ENCODE measurements around the gene SORCS2.
"Not testable (repeated sequence)": the region's sequence is repeated elsewhere in the genome, so short reads cannot be mapped to it uniquely, and the experiment has no call there.

Gene SORCS2

DNA sequence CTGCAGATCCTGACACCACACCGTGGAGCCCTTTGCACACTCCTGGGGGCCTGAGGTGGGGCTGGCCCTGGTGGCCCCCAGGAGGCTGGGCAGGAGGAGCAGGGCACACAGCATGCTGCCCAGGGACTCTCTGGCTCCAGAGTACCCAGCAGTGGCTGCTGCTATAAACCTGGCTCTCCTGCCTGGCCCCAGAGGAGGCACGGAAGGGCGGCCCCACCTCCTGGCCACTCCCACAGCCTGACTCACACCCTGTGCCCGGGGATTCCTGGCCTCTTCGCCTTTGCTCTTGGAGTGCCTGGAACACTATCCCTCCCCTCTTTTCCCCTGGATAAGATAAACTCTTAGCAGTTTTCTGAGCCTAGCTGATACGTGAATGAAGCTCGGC, 242.4 kb downstream of the SORCS2 start, which contains the start of gene PSAPL1:
TSS of gene PSAPL1 (minus strand) at position 165 of the 385 bp plus-strand sequence. CDS start at position 114, 51 bp downstream.
- no peak within 1 kb of the TSS for H3K9ac ChIP-seq (ENCODE audit: low read depth, low read length)
- peaks cover 21% of the 10 kb centered on the region; the same call in 1 of the 2 replicates for H3K4me1 ChIP-seq (ENCODE audit: insufficient read depth, low read length)

DNA sequence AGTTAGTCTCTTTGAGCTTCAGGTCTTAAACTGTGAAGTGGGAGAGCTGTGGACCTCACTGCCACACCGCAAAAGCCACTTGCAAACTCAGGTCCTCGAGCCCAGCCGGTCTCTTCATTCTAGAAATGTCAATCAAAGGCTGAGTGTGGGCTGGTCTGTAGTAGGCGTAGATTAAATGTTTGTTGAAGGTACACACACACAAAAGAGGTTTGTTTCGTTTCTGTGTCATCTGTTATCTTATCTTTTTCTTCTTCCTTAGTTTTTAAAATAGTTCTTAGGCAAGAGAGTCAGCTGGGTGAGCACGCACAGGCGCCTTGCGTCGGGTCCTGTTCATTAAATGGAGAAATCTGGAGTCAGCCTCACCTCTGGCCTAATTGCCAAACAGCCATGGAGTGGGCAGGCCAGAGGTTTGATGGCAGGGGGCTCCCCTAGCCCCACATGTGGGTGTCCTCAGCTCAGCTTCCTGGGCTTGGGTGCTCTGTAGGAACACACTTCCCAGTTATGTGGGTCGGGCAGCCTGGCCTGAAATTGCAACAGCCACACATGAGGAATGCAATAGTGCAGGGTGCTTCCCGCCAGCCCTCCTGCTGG, 243.2 kb downstream of the SORCS2 start:
- no peak overlapping the region for H3K9ac ChIP-seq (ENCODE audit: low read depth, low read length)
- H3K4me1 ChIP-seq (ENCODE audit: insufficient read depth, low read length): peaks cover 14% of the 10 kb centered on the region; the same call in 1 of the 2 replicates
- no peaks in the 10 kb centered on the region; the same call in 1 of the 2 replicates for H3K9me3 ChIP-seq (ENCODE audit: control insufficient read depth, insufficient read depth, low read length)
- no peaks in the 10 kb centered on the region for H3K36me3 ChIP-seq (ENCODE audit: insufficient read depth, low read length)

More for the DNA sequence above, 242.4 kb downstream of the SORCS2 start, which contains the start of gene PSAPL1:
- H3K36me3 ChIP-seq (ENCODE audit: insufficient read depth, low read length): no peaks in the 10 kb centered on the region
- no peaks in the 10 kb centered on the region; the same call in 1 of the 2 replicates for H3K9me3 ChIP-seq (ENCODE audit: control insufficient read depth, insufficient read depth, low read length)

DNA sequence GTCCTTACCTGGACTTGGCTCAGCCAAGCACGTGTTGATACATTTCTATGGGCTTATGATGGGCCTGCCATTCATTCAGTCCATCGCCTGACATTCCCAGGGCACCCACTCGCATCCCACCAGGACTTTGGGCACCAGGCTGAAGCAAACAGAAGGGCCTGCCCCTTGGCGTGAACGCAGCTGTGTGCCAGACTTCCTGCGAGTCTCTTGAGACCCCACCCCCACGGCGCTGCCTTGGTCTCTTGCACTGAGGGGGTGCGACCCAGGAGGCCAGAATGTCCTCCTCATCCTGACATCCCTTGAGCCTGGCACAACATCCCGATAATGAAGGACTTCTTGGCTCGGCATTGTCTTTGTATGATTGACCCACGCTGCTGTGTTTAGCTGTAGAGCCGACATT, 243.9 kb downstream of the SORCS2 start:
- Histone ChIP-seq H3K9me3 (ENCODE audit: control insufficient read depth, insufficient read depth, low read length) (no peaks in the 10 kb centered on the region; the same call in 1 of the 2 replicates), H3K36me3 (ENCODE audit: insufficient read depth, low read length) (no peaks in the 10 kb centered on the region), H3K4me1 (ENCODE audit: insufficient read depth, low read length) (peaks cover 11% of the 10 kb centered on the region; the same call in 1 of the 2 replicates), H3K9ac (ENCODE audit: low read depth, low read length) (no peak overlapping the region)

DNA sequence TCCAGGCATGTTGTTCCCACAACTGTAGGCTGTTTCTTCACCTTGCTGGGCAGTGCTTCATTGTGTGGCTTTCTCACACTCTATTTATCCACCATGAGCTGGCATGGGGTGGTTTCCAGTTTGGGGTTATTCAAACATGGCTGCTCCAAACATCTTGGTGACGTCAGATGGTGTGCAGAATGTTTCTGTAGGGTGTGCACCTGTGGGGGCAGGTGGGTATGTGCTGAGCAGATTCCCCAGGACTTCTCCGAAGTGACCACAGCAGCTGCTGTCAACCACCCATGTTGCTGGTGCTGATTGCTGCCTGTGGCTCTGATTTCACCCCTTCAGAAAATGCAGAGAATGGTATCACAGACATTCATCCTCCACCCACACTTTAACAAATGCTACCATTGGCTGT, 247.4 kb downstream of the SORCS2 start:
- H3K36me3 ChIP-seq (ENCODE audit: insufficient read depth, low read length): no peaks in the 10 kb centered on the region

DNA sequence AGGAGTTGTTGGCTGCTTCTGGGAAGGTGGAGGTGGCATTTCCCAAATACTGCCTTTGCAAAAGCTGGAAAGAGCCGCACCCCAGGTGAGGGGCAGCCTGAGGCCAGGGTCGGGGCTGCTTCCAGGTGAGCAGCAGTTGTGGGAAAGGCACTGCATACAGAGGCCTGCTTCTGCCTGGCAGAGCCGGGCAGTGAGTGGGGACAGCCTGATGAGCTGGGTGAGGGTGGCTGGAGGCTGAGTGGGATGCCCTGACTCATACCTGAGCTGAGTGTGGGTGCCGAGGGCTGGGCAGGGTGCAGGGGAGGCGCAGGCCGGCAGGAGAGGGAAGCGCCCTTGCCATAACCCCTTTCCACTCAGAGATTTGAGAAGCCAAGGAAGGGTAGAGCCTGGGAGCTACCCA, 248.9 kb downstream of the SORCS2 start:
- H3K9ac ChIP-seq (ENCODE audit: low read depth, low read length): no peak overlapping the region
- peaks cover 3% of the 10 kb centered on the region; the same call in 1 of the 2 replicates for H3K4me1 ChIP-seq (ENCODE audit: insufficient read depth, low read length)
- no peaks in the 10 kb centered on the region for H3K36me3 ChIP-seq (ENCODE audit: insufficient read depth, low read length)
- H3K9me3 ChIP-seq (ENCODE audit: control insufficient read depth, insufficient read depth, low read length): no peaks in the 10 kb centered on the region; the same call in 1 of the 2 replicates

More for the DNA sequence above, 247.4 kb downstream of the SORCS2 start:
- no peaks in the 10 kb centered on the region; the same call in 1 of the 2 replicates for H3K9me3 ChIP-seq (ENCODE audit: control insufficient read depth, insufficient read depth, low read length)
- H3K9ac ChIP-seq (ENCODE audit: low read depth, low read length): no peak overlapping the region
- H3K4me1 ChIP-seq (ENCODE audit: insufficient read depth, low read length): peaks cover 8% of the 10 kb centered on the region; the same call in 1 of the 2 replicates

DNA sequence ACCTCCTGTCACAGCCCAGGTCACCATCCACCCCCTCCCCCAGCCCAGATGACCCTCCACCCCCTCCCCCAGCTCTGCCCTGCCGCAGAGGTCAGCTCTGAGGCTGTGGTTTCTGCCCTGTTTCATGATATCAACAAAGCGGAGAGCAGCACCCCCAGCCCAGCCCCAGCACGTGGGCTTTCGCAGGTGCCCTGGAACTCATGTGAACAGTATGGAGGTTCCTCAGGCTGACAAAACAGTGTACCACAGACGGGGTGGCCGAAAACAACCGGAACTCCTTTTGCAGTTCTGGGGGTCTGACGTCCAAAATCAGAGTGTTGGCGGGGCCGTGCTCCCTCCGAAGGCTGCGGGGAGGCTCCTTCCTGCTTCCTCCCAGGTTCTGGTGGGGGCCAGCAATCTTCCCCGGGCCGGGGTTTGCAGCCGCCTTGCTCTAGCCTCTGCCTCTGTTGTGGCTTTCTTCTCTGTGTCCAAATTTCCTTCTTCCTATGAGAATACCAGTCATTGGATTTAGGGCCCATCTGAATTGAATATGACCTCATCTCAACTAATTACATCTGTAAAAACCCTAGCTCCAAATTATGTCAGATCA, 250.3 kb downstream of the SORCS2 start:
- no peaks in the 10 kb centered on the region for H3K36me3 ChIP-seq (ENCODE audit: insufficient read depth, low read length)
- no peaks in the 10 kb centered on the region; the same call in 1 of the 2 replicates for H3K9me3 ChIP-seq (ENCODE audit: control insufficient read depth, insufficient read depth, low read length)
- no peak overlapping the region for H3K9ac ChIP-seq (ENCODE audit: low read depth, low read length)
- peaks cover 3% of the 10 kb centered on the region; the same call in 1 of the 2 replicates for H3K4me1 ChIP-seq (ENCODE audit: insufficient read depth, low read length)

DNA sequence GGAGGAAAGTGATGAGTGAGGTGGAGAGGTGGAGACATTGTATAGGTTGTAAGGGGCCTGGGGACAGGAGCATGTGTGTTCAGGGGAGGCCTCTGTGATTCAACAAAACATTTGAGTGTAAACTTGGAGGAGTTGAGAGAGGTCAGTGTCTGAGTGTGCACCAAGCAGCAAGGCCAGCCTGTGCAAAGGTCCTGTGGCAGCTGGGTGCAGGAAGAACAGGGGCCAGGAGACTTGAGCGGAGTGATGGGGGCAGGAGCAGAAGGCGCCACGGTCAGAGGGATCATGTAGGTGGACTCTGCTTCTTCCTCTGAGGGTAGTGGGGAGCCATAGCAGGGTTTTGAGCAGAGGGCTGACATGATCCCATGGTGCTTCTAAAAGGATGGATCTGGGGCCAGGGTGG, 252.0 kb downstream of the SORCS2 start:
- Histone ChIP-seq H3K9ac (ENCODE audit: low read depth, low read length) (no peak overlapping the region), H3K4me1 (ENCODE audit: insufficient read depth, low read length) (peaks cover 3% of the 10 kb centered on the region; the same call in 1 of the 2 replicates), H3K9me3 (ENCODE audit: control insufficient read depth, insufficient read depth, low read length) (no peaks in the 10 kb centered on the region), H3K36me3 (ENCODE audit: insufficient read depth, low read length) (no peaks in the 10 kb centered on the region)

DNA sequence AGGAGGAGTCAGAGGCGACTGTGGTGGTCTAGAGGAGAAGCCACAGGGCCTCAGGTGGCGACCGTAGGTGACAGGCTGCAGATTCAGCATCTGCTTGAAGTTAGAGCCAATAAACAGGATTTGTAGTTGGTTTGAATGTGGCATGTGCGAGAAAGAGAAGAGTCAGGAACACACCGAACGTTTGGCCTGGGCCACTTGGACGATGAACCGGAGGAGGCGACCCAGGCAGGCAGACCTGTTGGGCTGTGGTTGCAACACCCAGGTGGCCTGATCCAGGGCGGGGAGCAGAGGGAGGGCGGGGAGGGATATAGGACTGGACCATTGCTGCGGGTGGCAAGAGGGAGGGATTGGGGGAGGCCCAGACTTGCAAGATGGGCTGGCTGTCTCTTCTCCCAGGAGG, 252.4 kb downstream of the SORCS2 start:
- Histone ChIP-seq H3K36me3 (ENCODE audit: insufficient read depth, low read length) (no peaks in the 10 kb centered on the region), H3K4me1 (ENCODE audit: insufficient read depth, low read length) (peaks cover 3% of the 10 kb centered on the region; the same call in 1 of the 2 replicates), H3K9ac (ENCODE audit: low read depth, low read length) (no peak overlapping the region), H3K9me3 (ENCODE audit: control insufficient read depth, insufficient read depth, low read length) (no peaks in the 10 kb centered on the region)

DNA sequence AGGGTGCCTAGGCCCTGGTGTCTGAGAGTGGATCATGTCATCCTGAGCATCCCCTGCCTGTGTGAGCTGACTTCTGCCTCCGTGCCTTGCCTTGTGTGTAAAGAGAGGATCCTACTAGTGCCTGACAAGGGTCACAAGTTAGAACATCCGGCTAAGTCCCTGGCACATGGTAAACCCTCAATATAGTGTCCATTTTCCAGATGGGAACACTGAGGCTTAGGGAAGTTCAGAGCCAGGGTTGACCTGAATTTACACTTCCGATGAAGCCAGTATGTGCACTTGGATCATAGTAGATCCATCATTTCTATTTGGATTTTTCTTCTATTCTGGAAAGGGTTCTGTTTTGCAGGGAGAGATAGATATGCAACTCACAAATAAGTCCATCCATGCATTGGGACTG, 254.9 kb downstream of the SORCS2 start:
- no peaks in the 10 kb centered on the region for H3K9me3 ChIP-seq (ENCODE audit: control insufficient read depth, insufficient read depth, low read length)
- no peaks in the 10 kb centered on the region for H3K36me3 ChIP-seq (ENCODE audit: insufficient read depth, low read length)
- no peak overlapping the region for H3K9ac ChIP-seq (ENCODE audit: low read depth, low read length)
- H3K4me1 ChIP-seq (ENCODE audit: insufficient read depth, low read length): peaks cover 3% of the 10 kb centered on the region; the same call in 1 of the 2 replicates

DNA sequence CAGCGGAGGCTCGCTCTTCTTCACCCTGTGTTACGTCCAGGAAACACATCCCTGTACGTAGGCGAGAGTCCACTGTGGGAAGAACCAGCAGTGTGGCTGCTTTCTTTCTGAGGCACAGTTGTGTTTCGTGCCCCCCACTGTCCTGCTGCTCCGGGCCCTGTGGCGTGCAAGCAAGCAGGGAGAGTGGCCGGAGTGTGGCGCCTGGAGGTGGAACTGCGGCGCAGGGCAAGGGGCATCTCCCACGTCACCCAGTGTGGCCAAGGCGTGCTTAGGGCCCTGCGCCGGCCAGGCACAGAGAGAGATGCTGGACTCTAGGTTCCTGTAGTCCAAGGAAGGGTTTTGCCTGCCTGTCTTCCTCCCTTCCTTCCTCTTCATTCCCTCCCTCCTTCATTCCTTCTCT, 255.7 kb downstream of the SORCS2 start:
- H3K4me1 ChIP-seq (ENCODE audit: insufficient read depth, low read length): peaks cover 3% of the 10 kb centered on the region; the same call in 1 of the 2 replicates
- H3K36me3 ChIP-seq (ENCODE audit: insufficient read depth, low read length): no peaks in the 10 kb centered on the region
- no peak overlapping the region for H3K9ac ChIP-seq (ENCODE audit: low read depth, low read length)

DNA sequence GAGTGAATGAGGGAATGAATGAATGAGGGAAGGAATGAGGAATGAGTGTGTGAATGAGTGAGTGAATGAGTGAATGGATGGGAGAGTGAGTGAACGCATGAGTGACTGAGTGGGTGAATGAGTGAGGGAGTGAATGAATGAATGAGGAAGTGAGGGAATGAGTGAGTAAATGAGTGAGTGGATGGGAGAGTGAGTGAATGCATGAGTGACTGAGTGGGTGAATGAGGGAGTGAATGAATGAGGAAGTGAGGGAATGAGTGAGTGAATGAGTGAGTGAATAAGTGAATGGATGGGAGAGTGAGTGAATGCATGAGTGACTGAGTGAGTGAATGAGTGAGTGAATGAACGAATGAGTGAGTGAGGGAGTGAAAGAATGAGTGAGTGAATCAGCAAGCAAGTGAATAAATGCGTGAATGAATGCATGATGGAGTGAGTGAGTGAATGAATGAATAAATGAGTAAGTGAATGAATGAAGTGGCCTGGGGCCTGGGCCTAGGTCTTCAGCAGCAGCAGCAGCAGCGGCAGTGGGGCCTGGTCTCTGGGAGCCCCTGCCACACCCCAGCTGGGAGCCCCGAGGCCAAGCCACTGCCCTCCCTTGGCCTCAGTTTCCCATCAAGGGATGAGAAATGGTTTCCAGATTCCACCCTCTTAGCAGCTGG, 258.6 kb downstream of the SORCS2 start:
- no peaks in the 10 kb centered on the region for H3K4me1 ChIP-seq (ENCODE audit: insufficient read depth, low read length)
- H3K9me3 ChIP-seq (ENCODE audit: control insufficient read depth, insufficient read depth, low read length): no peaks in the 10 kb centered on the region
- no peaks in the 10 kb centered on the region for H3K36me3 ChIP-seq (ENCODE audit: insufficient read depth, low read length)

More for the DNA sequence above, 255.7 kb downstream of the SORCS2 start:
- no peaks in the 10 kb centered on the region for H3K9me3 ChIP-seq (ENCODE audit: control insufficient read depth, insufficient read depth, low read length)

DNA sequence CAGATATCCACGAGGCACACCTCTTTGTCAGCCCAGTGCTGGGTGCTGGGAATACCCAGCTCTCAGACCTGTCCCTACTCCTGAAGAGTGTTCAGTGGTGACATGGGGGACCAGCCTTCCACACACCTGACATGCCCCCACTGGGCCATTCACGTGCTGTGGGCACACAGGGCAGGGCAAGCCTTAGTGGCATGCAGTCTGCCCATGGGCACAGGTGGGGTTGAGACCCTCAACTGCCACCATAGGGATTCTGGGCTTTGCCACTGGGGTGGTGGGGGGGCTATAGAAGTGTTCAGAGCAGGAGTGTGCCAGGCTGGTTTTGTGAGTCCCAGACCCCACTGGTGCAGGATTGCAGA, 259.1 kb downstream of the SORCS2 start:
- H3K4me1 ChIP-seq (ENCODE audit: insufficient read depth, low read length): no peaks in the 10 kb centered on the region
- no peaks in the 10 kb centered on the region for H3K36me3 ChIP-seq (ENCODE audit: insufficient read depth, low read length)
- H3K9me3 ChIP-seq (ENCODE audit: control insufficient read depth, insufficient read depth, low read length): no peaks in the 10 kb centered on the region
- no peak overlapping the region for H3K9ac ChIP-seq (ENCODE audit: low read depth, low read length)

More for the DNA sequence above, 258.6 kb downstream of the SORCS2 start:
- no peak overlapping the region for H3K9ac ChIP-seq (ENCODE audit: low read depth, low read length)

DNA sequence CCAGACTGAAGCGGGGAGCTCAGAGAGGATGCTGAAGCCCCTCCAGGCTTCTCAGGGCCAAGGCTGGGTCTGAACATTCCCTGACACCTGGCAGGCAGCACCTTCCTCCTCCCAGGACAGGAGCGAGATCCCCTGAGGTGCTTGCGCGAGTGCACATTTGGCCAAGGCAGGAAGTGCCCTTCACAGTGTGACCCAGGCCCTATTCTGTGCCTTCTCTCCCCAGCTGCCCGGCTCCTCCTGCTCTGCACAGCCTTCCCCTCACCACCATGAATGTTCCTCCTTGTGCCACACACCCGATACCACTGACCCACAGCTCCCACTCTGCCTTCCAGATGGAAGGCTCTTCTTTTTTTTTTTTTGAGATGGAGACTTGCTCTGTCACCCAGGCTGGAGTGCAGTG, 259.5 kb downstream of the SORCS2 start:
- Histone ChIP-seq H3K4me1 (ENCODE audit: insufficient read depth, low read length) (no peaks in the 10 kb centered on the region), H3K9me3 (ENCODE audit: control insufficient read depth, insufficient read depth, low read length) (no peaks in the 10 kb centered on the region), H3K9ac (ENCODE audit: low read depth, low read length) (no peak overlapping the region), H3K36me3 (ENCODE audit: insufficient read depth, low read length) (no peaks in the 10 kb centered on the region)

DNA sequence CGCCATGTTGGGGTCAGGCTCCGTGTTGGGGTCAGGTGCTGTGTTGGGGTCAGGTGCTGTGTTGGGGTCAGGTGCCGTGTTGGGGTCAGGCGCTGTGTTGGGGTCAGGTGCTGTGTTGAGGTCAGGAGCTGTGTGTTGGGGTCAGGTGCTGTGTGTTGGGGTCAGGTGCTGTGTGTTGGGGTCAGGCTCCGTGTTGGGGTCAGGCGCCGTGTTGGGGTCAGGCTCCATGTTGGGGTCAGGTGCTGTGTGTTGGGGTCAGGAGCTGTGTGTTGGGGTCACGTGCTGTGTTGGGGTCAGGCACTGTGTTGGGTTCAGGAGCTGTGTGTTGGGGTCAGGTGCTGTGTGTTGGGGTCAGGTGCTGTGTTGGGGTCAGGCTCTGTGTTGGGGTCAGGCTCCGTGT, 260.5 kb downstream of the SORCS2 start:
- H3K9me3 ChIP-seq (ENCODE audit: control insufficient read depth, insufficient read depth, low read length); H3K4me1 ChIP-seq (ENCODE audit: insufficient read depth, low read length); H3K9ac ChIP-seq (ENCODE audit: low read depth, low read length); H3K36me3 ChIP-seq (ENCODE audit: insufficient read depth, low read length): not testable (repeated sequence)
